GM21367 (cell line): ENCODE measurements around the gene CDH4.
"Not testable (repeated sequence)": the region's sequence is repeated elsewhere in the genome, so short reads cannot be mapped to it uniquely, and the experiment has no call there.

Experiments used
- ATAC-seq: cut with Tn5 transposase; IDR thresholded peaks from one replicate; pipeline ENCODE4 v1.9.1; 2021; ENCODE audit not compliant: unreplicated experiment

The CDH4 gene

GRCh38 chr20:61451009-61451408 lies 198.9 kb downstream of the CDH4 start:
- ATAC-seq = no peak

- no peak for ATAC-seq
These were observed 199.9 kb downstream of the CDH4 start for GRCh38 chr20:61451953-61452352.

GRCh38 chr20:61453219-61453618 lies 201.2 kb downstream of the CDH4 start:
- no peak for ATAC-seq

GRCh38 chr20:61453623-61454022 lies 201.6 kb downstream of the CDH4 start:
- not testable (repeated sequence) for ATAC-seq

GRCh38 chr20:61454053-61454452 lies 202.0 kb downstream of the CDH4 start:
- no peak for ATAC-seq

- no peak for ATAC-seq
These were observed 203.6 kb downstream of the CDH4 start for GRCh38 chr20:61455508-61456215.

- ATAC-seq = no peak
These were observed 205.7 kb downstream of the CDH4 start for GRCh38 chr20:61457725-61458124.

GRCh38 chr20:61458146-61458746 lies 206.2 kb downstream of the CDH4 start:
- ATAC-seq = no peak

- no peak for ATAC-seq
These were observed 207.2 kb downstream of the CDH4 start for GRCh38 chr20:61459266-61459665.

GRCh38 chr20:61459705-61460104 lies 207.6 kb downstream of the CDH4 start:
- no peak for ATAC-seq

GRCh38 chr20:61460261-61461052 lies 208.4 kb downstream of the CDH4 start:
- no peak for ATAC-seq

GRCh38 chr20:61461461-61461860 lies 209.4 kb downstream of the CDH4 start:
- no peak for ATAC-seq

- no peak for ATAC-seq
These were observed 212.5 kb downstream of the CDH4 start for GRCh38 chr20:61464307-61465303.

GRCh38 chr20:61475729-61476128 lies 223.7 kb downstream of the CDH4 start:
- ATAC-seq = no peak

GRCh38 chr20:61476956-61477355 lies 224.9 kb downstream of the CDH4 start:
- ATAC-seq = no peak

- ATAC-seq = no peak
These were observed 225.4 kb downstream of the CDH4 start for GRCh38 chr20:61477451-61477861.

GRCh38 chr20:61478094-61478493 lies 226.0 kb downstream of the CDH4 start:
- no peak for ATAC-seq

GRCh38 chr20:61478611-61479305 lies 226.7 kb downstream of the CDH4 start:
- ATAC-seq = no peak

- ATAC-seq = not testable (repeated sequence)
These were observed 227.4 kb downstream of the CDH4 start for GRCh38 chr20:61479433-61479832.

- ATAC-seq = no peak
These were observed 228.2 kb downstream of the CDH4 start for GRCh38 chr20:61480158-61480825.
